ENCODE results near the gene ERC2.

DNA sequence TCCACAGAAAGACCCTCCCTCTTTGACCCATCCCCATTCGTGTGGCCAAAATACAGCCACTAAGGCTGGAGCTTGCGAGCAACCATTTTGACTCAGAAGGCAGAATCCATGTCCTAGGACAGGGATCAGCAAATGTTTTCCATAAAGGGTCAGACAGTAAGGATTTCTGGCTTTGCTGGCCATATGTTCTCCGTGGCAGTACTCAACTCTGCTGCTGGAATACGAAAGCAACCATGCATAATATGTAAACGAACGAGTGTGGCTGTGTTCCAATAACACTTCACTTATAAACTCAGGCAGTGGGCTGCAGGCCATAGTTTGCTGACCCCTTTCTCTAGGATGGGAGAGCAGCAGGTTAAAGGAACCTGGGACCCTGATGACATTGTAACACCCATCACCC, 903.5 kb downstream of the ERC2 start:
- TF ChIP-seq, protein P1, sequence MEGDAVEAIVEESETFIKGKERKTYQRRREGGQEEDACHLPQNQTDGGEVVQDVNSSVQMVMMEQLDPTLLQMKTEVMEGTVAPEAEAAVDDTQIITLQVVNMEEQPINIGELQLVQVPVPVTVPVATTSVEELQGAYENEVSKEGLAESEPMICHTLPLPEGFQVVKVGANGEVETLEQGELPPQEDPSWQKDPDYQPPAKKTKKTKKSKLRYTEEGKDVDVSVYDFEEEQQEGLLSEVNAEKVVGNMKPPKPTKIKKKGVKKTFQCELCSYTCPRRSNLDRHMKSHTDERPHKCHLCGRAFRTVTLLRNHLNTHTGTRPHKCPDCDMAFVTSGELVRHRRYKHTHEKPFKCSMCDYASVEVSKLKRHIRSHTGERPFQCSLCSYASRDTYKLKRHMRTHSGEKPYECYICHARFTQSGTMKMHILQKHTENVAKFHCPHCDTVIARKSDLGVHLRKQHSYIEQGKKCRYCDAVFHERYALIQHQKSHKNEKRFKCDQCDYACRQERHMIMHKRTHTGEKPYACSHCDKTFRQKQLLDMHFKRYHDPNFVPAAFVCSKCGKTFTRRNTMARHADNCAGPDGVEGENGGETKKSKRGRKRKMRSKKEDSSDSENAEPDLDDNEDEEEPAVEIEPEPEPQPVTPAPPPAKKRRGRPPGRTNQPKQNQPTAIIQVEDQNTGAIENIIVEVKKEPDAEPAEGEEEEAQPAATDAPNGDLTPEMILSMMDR (IDR thresholded peaks at IDR 0.05), result no peak
- TF ChIP-seq POLR2A (IDR thresholded peaks at IDR 0.05), result no peak
- no peak for TF ChIP-seq POLR2AphosphoS5 (IDR thresholded peaks at IDR 0.05)

All from breast epithelium (tissue), 3 donors.